HPDE6-E6E7 (cell line): ENCODE results near the gene CRYBB1.

ENCODE experiments used
- DNase-seq: peaks from one replicate; pipeline ENCODE4 v3.0.0; 2011; ENCODE audit warnings: missing footprints; ENCODE audit errors: extremely low spot score

CRYBB1 gene

GRCh38 chr22:26606611-26607010 is 11.2 kb downstream of the CRYBB1 start:
- peak; percentile 41 for DNase-seq

GRCh38 chr22:26604368-26604767 is 13.5 kb downstream of the CRYBB1 start:
- no peak for DNase-seq

GRCh38 chr22:26602127-26602526 is 15.7 kb downstream of the CRYBB1 start:
- DNase-seq: no peak

GRCh38 chr22:26601726-26602125 is 16.1 kb downstream of the CRYBB1 start:
- no peak for DNase-seq

DNA sequence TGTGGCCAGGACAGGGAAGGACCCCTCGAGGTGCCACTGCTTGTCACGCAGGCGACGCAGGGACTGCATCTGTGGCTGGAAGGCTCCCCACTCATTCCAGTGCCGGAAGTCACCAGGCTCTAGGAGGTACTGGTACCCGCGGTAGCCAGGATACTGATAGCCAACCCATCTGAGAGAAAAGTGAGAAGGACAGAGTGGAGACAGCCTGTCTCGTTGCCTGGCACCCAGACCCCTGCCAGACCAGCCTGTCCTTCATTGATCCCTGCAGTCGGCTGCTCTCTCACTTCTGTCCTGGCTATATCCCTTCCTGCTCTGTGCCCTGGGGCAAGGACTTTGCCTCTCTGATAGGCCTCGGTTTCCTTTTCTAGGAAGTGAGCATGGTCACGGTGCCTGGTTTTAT is 18.3 kb downstream of the CRYBB1 start:
- no peak for DNase-seq

DNA sequence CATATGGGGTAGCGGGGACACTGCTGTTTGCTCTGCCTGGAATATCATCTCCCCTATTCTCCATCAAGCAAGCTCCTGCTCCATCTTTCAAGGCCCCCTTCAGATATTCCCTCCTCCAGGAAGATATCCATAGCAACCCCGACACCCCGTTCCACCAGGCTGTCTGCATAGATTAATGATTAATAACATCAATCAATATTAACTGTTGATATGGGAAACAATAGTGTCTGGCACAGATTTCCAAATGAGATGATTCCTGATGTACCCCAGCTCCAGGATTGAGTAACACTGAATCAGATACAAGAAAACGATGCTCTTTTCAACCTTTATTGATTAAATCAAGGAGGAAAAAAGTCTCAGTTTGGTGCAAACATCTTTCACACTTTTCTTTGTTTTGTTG is 20.3 kb downstream of the CRYBB1 start:
- DNase-seq: no peak

GRCh38 chr22:26597026-26597425 is 20.8 kb downstream of the CRYBB1 start:
- DNase-seq: no peak

DNA sequence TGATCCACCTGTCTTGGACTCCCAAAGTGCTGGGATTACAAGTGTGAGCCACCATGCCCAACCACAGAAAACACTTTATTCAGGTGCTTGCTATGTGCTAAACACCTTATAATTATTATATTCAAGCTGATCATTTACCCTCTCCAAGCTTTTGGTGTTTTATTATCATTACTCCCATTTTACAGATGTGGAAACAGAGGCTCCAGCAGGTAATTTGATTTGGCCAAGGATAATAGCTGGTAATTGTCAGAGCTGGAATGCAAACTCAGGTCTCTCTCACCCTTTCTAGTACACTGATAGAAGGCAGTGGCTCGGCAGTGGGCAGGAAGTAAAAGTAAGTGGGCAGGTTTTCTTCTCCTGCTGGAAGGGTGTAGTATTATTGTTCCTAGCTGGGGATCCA is 24.1 kb downstream of the CRYBB1 start:
- DNase-seq: no peak

GRCh38 chr22:26592421-26592891 is 25.4 kb downstream of the CRYBB1 start:
- peak; percentile 50 for DNase-seq

DNA sequence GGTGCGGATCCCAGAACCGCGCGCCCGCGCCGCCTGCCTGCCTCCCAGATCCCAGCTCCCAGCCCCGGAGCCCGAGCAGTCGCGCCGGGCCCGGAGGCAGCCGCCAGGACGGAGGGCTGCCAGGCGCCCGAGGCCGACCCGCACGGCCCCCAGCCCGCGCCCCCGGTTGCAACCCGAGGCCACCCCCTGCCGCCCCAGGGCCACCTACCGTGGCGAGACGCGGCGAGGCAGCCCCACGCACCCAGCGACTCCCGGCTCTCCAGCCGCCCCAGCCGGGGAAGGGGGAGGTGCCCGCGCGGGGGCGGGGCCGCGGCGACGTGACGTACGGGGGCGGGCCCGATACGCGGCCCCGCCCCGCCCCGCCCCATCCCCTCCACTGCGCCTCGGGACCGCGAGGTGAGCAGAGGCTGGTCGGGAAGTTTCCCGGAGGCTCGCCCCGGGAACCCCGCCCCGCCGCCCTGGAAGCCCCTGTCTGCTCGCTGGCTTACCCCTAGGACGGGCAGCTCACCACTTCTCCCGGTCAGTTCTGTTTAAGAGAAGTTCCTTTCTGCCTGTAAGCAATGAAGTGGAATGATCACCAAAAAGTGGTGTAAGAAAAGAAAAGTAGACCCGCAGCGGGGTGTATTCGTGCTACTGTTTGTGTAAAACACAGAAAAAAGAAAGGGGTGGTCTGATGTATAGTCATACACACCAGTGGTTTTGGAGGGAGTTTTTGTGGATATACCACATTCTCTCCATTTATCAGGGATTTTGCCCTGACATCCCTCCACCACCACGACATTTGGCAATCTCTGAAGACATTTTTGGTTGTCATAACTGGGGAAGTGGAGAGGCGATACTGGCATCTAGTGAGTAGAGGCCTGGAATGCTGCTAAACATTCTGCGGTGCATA is 27.7 kb downstream of the CRYBB1 start, which contains the start of gene TPST2:
TPST2 (minus strand) TSS at position 288 of the 892 bp plus-strand sequence. CDS start 48,502 bp downstream, outside the sequence.
- DNase-seq: peak; percentile 81

GRCh38 chr22:26589367-26589844 is 28.4 kb downstream of the CRYBB1 start:
- no peak for DNase-seq

- DNase-seq: no peak
Observed at GRCh38 chr22:26588729-26589366, 29.0 kb downstream of the CRYBB1 start.

DNA sequence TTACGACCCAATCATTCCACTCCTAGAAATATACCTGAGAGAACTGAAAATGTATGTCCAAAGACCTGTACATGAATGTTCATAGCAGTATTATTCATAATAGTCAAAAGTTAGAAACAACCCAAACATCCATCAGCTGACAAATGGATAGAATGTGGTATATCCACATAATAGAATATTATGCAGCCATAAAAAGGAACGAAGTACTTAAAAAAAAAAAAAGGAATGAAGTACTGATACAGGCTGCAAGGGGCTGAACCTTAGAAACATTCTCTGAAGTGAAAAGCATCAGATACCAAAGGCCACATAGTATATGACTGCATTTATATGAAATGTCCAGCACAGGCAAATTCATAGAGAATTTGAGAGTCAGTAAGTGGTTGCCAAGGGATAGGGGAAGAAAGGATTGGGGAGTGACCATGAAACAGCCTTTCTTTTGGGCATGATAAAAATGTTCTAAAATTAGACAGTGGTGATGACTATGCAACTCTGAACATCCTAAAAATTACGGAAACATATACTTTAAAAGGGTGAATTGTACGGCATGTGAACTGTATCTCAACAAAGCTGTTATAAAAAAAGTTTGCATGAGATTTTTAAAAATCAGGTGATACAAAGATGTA is 29.7 kb downstream of the CRYBB1 start:
- no peak for DNase-seq

- no peak for DNase-seq
Observed at GRCh38 chr22:26586556-26587325, 31.1 kb downstream of the CRYBB1 start.

DNA sequence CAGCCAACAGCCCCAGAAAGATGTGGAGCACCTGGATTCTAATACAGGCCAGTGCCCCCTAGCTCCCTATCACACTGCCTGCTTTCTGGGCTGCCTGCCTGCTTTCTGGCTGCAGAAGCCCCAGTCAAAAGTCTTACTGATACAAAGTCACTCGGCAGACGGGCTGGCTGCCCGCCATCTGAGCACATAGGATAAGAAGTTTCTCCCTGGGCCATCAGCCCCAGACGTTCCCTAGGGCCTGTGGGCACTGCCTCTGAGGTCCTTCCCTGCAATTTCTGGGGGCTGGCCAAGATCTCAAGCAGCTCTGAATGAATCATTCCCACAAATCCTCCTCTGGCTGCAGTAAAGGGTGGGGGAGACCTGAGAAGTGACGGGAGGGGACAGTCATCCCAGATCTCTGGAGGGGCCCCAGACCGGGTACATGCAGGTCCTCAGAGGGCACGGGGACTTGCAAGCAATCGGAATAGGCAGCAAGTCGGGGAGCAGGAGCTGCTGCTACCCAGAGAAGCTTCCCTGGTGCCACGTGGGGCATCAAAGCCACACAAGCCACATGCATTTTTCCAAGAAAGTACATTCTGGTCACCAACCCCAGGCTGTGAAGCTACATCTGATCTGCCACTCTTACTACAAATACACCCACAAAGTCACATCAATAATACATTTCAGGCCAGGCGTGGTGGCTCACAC is 32.6 kb downstream of the CRYBB1 start:
- peak; percentile 25 for DNase-seq

DNA sequence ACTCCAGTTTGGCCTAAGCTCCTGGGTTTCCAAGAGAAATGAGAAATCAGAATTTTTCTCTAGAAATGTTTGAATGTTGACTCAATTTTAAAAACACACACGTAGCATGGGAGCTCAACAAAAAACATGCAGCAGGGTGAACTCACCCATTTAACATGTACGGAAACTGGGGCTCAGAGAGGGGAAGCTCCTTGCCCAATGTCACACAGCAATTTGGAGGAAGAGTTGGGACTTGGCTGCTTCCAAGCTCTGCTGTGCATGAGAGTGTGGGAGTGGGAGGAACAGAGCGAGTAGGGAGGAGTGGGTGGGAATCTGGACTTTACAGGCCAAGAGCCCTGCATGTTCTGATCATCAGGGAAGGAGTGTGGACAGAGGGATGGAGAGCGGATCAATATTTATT is 33.8 kb downstream of the CRYBB1 start:
- DNase-seq: no peak

- no peak for DNase-seq
Observed at GRCh38 chr22:26581633-26582168, 36.1 kb downstream of the CRYBB1 start.

DNA sequence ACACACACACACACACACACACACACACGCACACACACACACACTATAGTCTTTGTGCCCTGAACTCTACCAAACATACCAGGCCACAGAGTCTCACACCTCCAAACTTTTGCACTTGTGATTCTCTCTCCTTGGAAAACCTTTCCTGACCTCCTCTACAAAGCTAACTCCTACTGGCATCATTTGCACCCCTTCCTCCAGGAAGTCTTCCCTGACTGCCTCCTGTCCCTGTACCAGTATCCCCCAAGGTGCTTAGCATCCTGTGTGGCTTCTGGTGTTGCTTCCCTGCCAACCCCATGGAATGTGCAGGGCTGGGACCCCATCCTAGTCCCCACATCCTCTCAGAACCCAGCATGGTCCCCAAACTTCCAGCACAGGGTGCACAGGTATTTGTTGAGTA is 36.8 kb downstream of the CRYBB1 start:
- DNase-seq: no peak

DNA sequence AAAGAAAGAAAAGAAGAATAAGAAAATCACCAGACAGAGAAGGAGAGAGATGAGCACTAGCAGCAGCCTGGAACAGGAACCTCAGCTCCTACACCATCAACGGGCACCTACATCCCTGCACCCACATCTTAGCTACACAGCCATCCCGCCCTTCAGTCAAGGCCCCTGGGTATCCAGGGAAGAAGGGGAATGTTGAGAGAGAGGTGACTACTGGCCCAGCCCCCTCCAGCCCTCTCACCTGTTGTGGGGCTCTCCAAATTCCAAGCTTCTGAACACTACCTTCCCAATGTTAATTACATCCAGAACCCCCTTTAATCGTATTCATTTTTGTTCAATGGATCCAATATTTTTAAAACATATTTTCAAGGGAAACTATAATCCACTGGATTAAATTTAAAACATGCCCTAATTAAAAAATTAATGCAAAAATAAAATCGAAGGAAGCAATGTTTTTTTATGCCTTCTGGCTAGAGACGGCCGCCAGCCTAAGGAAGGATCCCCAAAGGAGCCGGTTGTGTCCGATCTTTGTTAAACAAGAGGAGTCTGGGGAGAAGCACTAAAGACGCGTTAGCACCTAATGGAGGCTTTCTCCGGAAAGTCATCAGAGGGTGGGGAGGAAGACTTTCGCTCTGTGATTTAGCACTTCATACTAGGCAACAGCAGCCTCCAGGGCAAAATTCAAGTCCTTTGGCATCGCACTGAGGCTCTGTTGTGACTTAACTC is 37.4 kb downstream of the CRYBB1 start:
- DNase-seq: no peak

DNA sequence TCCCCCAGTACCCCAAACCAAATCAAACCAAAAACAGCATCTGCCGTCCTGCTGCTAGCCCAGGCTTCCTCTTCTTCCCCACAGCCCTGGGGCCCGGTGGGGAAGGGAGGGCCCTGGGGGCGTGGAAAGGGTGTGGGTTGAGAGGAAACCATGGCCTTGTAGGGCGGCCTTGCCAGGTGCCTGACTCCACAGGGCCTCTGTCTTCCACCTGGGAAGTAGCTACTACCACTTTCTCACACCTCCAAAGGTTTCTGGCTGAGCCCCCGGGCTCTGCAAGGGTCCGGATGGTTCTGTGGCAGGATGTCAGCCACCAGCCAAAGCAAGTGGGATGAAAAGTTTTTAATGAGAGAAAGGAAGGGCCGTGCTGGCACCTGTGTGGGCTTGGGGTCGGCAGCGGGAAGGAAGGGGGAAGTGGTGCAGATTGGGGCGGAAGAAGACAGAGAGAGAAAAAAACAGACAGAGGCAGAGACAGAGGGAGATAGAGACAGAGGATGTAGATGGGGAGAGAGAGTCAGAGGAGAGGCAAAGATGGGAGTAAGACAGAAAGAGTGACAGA is 38.4 kb downstream of the CRYBB1 start:
- no peak for DNase-seq
